ENCODE measurements around the gene KIF26B. TPM values are rescaled to one million over a fixed set of nuclear protein-coding genes. Genes with fewer than 3 reads are reported as not detected.

Gene KIF26B
- total RNA-seq, 3 donors from 2014 or later: 0.14 to 3.2 (median 0.39) TPM

- no peak for TF ChIP-seq CTCF (IDR thresholded peaks at IDR 0.05)
- Histone ChIP-seq H3K4me3 (no peak overlapping the region), H3K36me3 (ENCODE audit: low read depth) (no peaks in the 10 kb centered on the region), H3K4me1 (ENCODE audit: low read depth) (no peaks in the 10 kb centered on the region), H3K9me3 (no peaks in the 10 kb centered on the region)
- no peak for DNase-seq
- no peak for ATAC-seq
- intact Hi-C loops (cut with DNase I, micrococcal nuclease): no loop called here
These were observed 387.6 kb downstream of the KIF26B start for GRCh38 chr1:245542365-245542764.

- TF ChIP-seq CTCF (IDR thresholded peaks at IDR 0.05): no peak
- no peak overlapping the region for H3K4me3 ChIP-seq
- DNase-seq (no peak), ATAC-seq (no peak)
- no peaks in the 10 kb centered on the region for H3K9me3 ChIP-seq
- intact Hi-C loops (cut with DNase I, micrococcal nuclease): no loop called here
- H3K4me1 ChIP-seq (ENCODE audit: low read depth): no peaks in the 10 kb centered on the region
- H3K36me3 ChIP-seq (ENCODE audit: low read depth): no peaks in the 10 kb centered on the region
These were observed 389.5 kb downstream of the KIF26B start for GRCh38 chr1:245544236-245544635.

- no peaks in the 10 kb centered on the region for H3K36me3 ChIP-seq (ENCODE audit: low read depth)
- no peaks in the 10 kb centered on the region for H3K9me3 ChIP-seq
- DNase-seq: no peak
- no peaks in the 10 kb centered on the region for H3K4me1 ChIP-seq (ENCODE audit: low read depth)
- intact Hi-C loops (cut with DNase I, micrococcal nuclease): no loop called here
- no peak for TF ChIP-seq CTCF (IDR thresholded peaks at IDR 0.05)
- no peak for ATAC-seq
- no peak overlapping the region for H3K4me3 ChIP-seq
These were observed 392.1 kb downstream of the KIF26B start for GRCh38 chr1:245546875-245547274.

GRCh38 chr1:245549996-245550719, 395.4 kb downstream of the KIF26B start:
- ATAC-seq: no peak
- Histone ChIP-seq H3K4me1 (ENCODE audit: low read depth) (no peaks in the 10 kb centered on the region), H3K9me3 (no peaks in the 10 kb centered on the region), H3K36me3 (ENCODE audit: low read depth) (no peaks in the 10 kb centered on the region), H3K4me3 (no peak overlapping the region)
- intact Hi-C loops (cut with DNase I, micrococcal nuclease): no loop called here
- TF ChIP-seq CTCF (IDR thresholded peaks at IDR 0.05): no peak
- no peak for DNase-seq

GRCh38 chr1:245550720-245551043, 395.9 kb downstream of the KIF26B start:
- H3K36me3 ChIP-seq (ENCODE audit: low read depth): no peaks in the 10 kb centered on the region
- intact Hi-C loops (cut with DNase I, micrococcal nuclease): no loop called here
- no peak overlapping the region for H3K4me3 ChIP-seq
- ATAC-seq: no peak
- no peak for TF ChIP-seq CTCF (IDR thresholded peaks at IDR 0.05)
- DNase-seq: no peak
- H3K9me3 ChIP-seq: no peaks in the 10 kb centered on the region
- H3K4me1 ChIP-seq (ENCODE audit: low read depth): no peaks in the 10 kb centered on the region

GRCh38 chr1:245551536-245551935, 396.8 kb downstream of the KIF26B start:
- H3K36me3 ChIP-seq (ENCODE audit: low read depth): no peaks in the 10 kb centered on the region
- no peak for DNase-seq
- H3K4me3 ChIP-seq: no peak overlapping the region
- no peaks in the 10 kb centered on the region for H3K4me1 ChIP-seq (ENCODE audit: low read depth)
- no peak for ATAC-seq
- no peaks in the 10 kb centered on the region for H3K9me3 ChIP-seq
- intact Hi-C loops (cut with DNase I, micrococcal nuclease): no loop called here
- no peak for TF ChIP-seq CTCF (IDR thresholded peaks at IDR 0.05)
